GM20431 (cell line): ENCODE data around the gene PLOD1.

ENCODE experiments used
- in situ Hi-C: fragments of 300-500 bp; cut with MseI, MboI; formaldehyde crosslinking; loops from one replicate; pipeline ENCODE4 v1.15.0; 2020; ENCODE audit warnings: low sequenced_read_pairs; ENCODE audit not compliant: unreplicated experiment

PLOD1 gene

GRCh38 chr1:11967028-11967547, 32.6 kb downstream of the PLOD1 start:
- in situ Hi-C loops, result no loop called here

- in situ Hi-C loops, result no loop called here
Measured at GRCh38 chr1:11970441-11971185, 36.1 kb downstream of the PLOD1 start.

DNA sequence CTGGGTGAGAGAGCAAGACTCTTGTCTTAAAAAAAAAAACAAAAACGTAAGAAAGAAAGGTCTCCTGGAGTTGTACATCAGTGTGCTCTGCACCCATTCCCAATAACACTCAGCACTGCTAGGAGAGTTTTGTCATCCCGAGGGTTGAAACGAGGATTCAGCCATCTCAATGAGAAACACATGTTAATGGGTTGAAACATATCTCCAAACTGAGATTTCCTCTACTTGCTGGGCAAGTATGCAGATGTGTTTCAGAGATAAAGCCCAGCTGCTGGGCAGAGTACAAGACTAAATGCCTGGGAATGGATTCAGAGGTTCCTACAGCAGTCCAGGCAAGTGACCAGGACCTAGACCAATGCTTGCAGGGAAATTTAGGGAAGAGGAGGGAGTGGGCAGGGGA, 43.1 kb downstream of the PLOD1 start:
- in situ Hi-C loops, result no loop called here

GRCh38 chr1:11978301-11978700, 43.8 kb downstream of the PLOD1 start:
- in situ Hi-C loops, result no loop called here

- in situ Hi-C loops, result no loop called here
Measured at GRCh38 chr1:11979028-11979850, 44.7 kb downstream of the PLOD1 start.

GRCh38 chr1:11979851-11980675, 45.5 kb downstream of the PLOD1 start, which contains the start of gene MFN2:
Gene MFN2, plus strand, starts transcription at chr1:11980444. Its CDS starts 8,725 bp downstream, at chr1:11989169.
- in situ Hi-C loops, result no loop called here

- in situ Hi-C loops, result no loop called here
Measured at GRCh38 chr1:11980676-11980972, 46.1 kb downstream of the PLOD1 start.

GRCh38 chr1:11981378-11982009, 47.0 kb downstream of the PLOD1 start:
- in situ Hi-C loops, result no loop called here

- in situ Hi-C loops, result no loop called here
Measured at GRCh38 chr1:11982010-11982392, 47.5 kb downstream of the PLOD1 start.

GRCh38 chr1:11984121-11984520, 49.6 kb downstream of the PLOD1 start:
- in situ Hi-C loops, result no loop called here

- in situ Hi-C loops, result no loop called here
Measured at GRCh38 chr1:11984576-11984975, 50.1 kb downstream of the PLOD1 start.

GRCh38 chr1:11985171-11985570, 50.7 kb downstream of the PLOD1 start:
- in situ Hi-C loops, result no loop called here

DNA sequence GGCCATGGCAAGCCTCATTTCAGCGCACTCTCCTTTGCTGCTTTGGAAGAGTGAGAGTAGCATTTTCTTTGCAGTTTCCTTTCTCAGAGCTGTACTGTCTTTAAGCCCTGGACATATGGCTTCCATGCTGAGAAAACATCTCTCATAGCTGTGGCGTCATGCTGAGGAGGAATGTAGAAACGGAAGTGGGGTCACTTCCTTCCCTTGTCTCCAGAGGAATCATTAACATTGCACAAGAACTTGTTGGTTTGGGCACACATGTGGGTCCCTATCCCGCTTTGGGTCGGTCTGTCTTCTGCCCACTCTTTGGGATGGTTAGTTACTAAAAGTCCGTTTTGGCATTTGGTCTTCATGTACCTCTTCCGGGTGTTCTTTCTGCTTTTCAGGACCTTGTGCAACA, 51.3 kb downstream of the PLOD1 start:
- in situ Hi-C loops, result no loop called here

DNA sequence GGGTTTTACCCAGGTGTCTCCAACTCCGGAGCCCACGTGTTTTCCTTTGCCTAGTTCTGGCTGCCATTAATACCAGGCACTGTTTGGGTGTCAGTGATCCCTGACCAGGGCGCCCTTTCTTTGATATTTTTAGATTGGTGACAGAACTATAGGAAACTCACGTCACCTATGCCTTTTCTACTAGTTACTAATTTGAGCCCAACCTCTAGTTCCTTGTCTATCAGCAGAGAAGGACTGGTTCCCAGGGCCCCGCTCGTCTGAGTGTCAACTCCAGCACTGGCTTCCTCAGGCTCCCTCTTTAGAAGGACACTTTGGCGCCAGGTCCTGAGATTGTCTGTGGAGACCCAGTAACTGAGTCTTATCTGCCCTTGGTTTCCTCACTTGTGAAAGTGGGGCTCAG, 55.2 kb downstream of the PLOD1 start:
- in situ Hi-C loops, result no loop called here

- in situ Hi-C loops, result no loop called here
Measured at GRCh38 chr1:11990303-11991032, 56.0 kb downstream of the PLOD1 start.

DNA sequence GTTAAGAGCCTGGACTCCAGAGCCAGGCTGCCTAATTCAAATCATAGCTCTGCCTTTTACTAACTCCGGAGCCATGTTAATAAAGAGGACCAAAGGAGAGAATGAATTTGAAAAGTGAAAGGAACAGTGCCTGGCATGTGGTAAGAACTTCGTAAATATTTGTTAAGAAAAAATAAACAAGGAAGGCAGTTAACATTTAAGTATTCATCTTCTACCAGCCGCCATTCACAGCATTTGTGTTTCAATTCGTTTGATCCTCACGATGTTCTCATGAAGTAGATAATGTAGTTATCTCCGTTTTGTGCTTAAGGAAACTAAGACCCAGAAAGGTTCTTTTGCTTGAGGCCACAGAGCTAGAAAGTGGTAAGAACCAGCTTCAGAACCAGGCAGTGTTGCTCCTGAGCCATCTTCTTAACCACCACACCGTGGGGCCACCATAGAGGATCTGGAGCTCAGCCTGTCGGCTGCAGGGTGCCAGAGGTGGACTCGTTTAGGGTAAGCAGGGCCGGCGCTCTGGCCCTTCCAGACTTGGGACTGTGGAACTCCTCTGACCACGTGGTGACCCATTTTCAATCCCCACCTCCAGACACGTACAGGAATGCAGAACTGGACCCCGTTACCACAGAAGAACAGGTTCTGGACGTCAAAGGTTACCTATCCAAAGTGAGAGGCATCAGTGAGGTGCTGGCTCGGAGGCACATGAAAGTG, 57.6 kb downstream of the PLOD1 start:
- in situ Hi-C loops, result no loop called here

GRCh38 chr1:11997081-11997850, 62.7 kb downstream of the PLOD1 start:
- in situ Hi-C loops, result no loop called here

- in situ Hi-C loops, result no loop called here
Measured at GRCh38 chr1:11998636-11999035, 64.1 kb downstream of the PLOD1 start.
